Type B pancreatic cell (in vitro differentiated cells): ENCODE data around the gene MSI2. TPM values are rescaled to one million over a fixed set of nuclear protein-coding genes. Genes with fewer than 3 reads are reported as not detected.

Experiments
- DNase-seq: peaks from one replicate; pipeline ENCODE4 v3.0.0; 2021; ENCODE audit warnings: mixed read lengths; ENCODE audit not compliant: unreplicated experiment; ENCODE audit errors: extremely low spot score
- H3K27ac Mint-ChIP-seq: 2 replicates; pipeline ENCODE4 v1.8.0; 2021; ENCODE audit warnings: mild to moderate bottlenecking, mixed read lengths
- H3K27me3 Mint-ChIP-seq: 2 replicates; pipeline ENCODE4 v1.8.0; 2021; ENCODE audit warnings: mixed read lengths
- H3K36me3 Mint-ChIP-seq: 2 replicates; pipeline ENCODE4 v1.8.0; 2021; ENCODE audit warnings: mixed read lengths
- H3K4me1 Mint-ChIP-seq: one replicate; pipeline ENCODE4 v1.8.0; 2021; ENCODE audit warnings: mixed read lengths; ENCODE audit not compliant: unreplicated experiment
- H3K4me3 Mint-ChIP-seq: 2 replicates; pipeline ENCODE4 v1.8.0; 2021; ENCODE audit warnings: mild to moderate bottlenecking, mixed read lengths
- H3K9me3 Mint-ChIP-seq: 2 replicates; pipeline ENCODE4 v1.8.0; 2021; ENCODE audit warnings: mixed read lengths
- total RNA-seq: library from RNA; stranded (reverse); gene quantifications from 2 replicates; pipeline ENCODE4 v1.2.1, GENCODE V29; 2021; ENCODE audit warnings: low replicate concordance
- TF ChIP-seq, protein P1 (sequence below): fragments of 200-600 bp; sonication (generic); conservative IDR thresholded peaks from 2 replicates; pipeline ENCODE4 v1.5.0; 2021; ENCODE audit warnings: antibody characterized with exemption, mild to moderate bottlenecking

The MSI2 gene
- total RNA-seq, 1 donor from 2014 or later = 158 TPM

- TF ChIP-seq, protein P1, sequence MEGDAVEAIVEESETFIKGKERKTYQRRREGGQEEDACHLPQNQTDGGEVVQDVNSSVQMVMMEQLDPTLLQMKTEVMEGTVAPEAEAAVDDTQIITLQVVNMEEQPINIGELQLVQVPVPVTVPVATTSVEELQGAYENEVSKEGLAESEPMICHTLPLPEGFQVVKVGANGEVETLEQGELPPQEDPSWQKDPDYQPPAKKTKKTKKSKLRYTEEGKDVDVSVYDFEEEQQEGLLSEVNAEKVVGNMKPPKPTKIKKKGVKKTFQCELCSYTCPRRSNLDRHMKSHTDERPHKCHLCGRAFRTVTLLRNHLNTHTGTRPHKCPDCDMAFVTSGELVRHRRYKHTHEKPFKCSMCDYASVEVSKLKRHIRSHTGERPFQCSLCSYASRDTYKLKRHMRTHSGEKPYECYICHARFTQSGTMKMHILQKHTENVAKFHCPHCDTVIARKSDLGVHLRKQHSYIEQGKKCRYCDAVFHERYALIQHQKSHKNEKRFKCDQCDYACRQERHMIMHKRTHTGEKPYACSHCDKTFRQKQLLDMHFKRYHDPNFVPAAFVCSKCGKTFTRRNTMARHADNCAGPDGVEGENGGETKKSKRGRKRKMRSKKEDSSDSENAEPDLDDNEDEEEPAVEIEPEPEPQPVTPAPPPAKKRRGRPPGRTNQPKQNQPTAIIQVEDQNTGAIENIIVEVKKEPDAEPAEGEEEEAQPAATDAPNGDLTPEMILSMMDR = no peak
- Mint-ChIP-seq H3K4me1 (peaks cover 22% of the 10 kb centered on the region), H3K9me3 (no peaks in the 10 kb centered on the region), H3K27me3 (no peaks in the 10 kb centered on the region), H3K36me3 (peaks cover 13% of the 10 kb centered on the region), H3K27ac (no peak overlapping the region), H3K4me3 (no peak overlapping the region)
- no peak for DNase-seq
Measured at GRCh38 chr17:57456622-57457021, 200.3 kb downstream of the MSI2 start.

DNA sequence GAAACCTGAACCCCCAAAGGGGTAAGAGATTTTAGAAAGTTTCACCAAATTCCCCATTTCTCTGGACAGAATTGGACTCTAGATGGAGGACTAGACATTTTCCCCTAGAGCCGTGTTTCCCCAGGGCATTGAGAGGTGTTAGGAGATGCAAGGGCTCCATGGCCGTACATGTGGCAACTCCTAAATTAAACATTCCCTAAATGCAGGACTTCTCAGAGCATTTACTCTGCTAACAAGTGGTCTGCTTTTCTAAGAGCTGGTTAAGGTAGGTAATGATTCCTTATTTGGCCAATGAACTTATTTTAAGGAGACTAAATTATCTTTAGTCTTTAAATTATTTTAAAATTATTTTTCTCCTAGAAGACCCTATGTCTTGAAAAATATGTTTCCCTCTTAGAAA is 200.9 kb downstream of the MSI2 start:
- Mint-ChIP-seq H3K27ac (no peak overlapping the region), H3K9me3 (no peaks in the 10 kb centered on the region), H3K27me3 (no peaks in the 10 kb centered on the region), H3K4me3 (no peak overlapping the region), H3K36me3 (peaks cover 13% of the 10 kb centered on the region), H3K4me1 (peaks cover 27% of the 10 kb centered on the region)
- no peak for DNase-seq
- TF ChIP-seq, protein P1 = no peak

DNA sequence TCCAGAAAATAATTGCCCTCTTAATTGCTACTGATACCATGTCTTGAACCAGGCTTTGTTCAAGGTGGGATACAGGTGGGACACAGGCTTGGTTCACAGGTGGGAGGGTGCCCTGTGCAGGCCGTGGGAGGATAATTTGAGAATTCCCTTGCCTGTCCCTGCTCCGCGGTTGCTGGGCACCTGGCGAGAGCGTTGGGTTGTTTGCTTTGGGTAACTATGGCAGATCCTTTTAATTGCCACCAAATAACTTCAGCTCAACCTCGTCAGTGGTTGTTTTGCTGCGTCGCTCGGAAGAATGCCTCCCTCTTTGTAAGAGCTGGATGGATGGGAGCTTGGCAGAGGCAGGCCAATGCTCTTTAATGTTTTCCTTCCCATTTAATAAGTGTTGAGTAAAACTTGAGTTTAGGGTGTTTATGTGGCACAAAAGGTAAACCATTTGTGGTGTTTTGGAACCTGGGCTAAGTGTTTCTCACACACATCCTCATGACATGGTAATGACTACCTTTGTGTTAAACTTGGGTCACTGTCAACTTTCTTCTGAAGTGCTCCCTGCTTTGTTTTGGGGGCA is 202.5 kb downstream of the MSI2 start:
- DNase-seq = no peak
- Mint-ChIP-seq H3K4me1 (peaks cover 34% of the 10 kb centered on the region), H3K4me3 (no peak overlapping the region), H3K27ac (peak overlapping the region; percentile 34), H3K9me3 (no peaks in the 10 kb centered on the region), H3K27me3 (no peaks in the 10 kb centered on the region), H3K36me3 (peaks cover 17% of the 10 kb centered on the region)
- TF ChIP-seq, protein P1 = no peak

DNA sequence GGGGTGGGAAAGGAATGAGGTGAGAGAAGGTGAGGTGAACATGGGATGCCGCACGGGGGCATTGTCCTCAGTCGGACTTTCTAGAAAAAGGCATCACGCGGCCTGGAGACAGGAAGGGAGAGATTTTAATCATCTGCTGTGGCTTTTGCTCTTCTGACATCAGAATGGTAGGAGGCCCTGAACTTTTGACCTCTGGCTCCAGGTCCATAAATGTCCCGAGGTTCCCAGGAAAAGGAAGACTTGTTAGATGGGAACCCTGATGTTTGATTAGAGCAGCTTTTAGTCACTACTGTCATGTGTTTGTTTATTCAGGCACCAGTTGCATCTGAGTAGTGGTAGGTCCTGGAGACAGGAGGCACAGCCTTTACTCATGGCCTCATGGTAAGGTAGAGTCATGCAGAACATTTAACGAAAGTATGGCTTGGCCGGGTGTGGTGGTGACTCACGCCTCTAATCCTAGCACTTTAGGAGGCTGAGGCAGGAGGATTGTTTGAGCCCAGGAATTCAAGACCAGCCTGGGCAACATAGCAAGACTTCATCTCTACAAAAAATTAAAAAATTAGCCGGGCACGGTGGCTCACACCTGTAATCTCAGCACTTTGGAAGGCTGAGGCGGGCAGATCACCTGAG is 203.1 kb downstream of the MSI2 start:
- H3K36me3 Mint-ChIP-seq = peaks cover 20% of the 10 kb centered on the region
- no peaks in the 10 kb centered on the region for H3K27me3 Mint-ChIP-seq
- DNase-seq = no peak
- H3K4me1 Mint-ChIP-seq = peaks cover 35% of the 10 kb centered on the region
- H3K27ac Mint-ChIP-seq = peak overlapping the region; percentile 34
- TF ChIP-seq, protein P1 = no peak
- no peak overlapping the region for H3K4me3 Mint-ChIP-seq
- no peaks in the 10 kb centered on the region for H3K9me3 Mint-ChIP-seq

DNA sequence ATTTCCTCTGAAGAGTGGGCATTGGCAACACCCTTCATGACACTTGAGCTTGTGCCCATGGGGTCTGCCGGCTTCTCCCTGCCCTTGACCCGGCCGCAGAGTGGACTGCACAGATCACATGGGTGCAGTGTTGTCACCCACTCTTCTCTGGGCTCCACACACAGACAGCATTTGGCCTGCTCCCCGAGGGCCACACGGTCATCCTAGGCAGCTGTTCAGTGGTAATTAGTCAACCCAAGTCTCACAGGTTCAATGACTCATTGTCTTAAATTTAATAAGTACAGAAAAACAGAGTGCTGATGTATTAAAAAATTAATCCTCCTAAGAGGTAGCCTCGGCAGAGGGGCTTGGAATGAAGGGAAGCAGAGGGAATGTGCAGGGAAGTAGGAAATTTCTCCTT is 204.8 kb downstream of the MSI2 start:
- no peaks in the 10 kb centered on the region for H3K27me3 Mint-ChIP-seq
- H3K27ac Mint-ChIP-seq = no peak overlapping the region
- H3K36me3 Mint-ChIP-seq = peaks cover 16% of the 10 kb centered on the region
- no peak overlapping the region for H3K4me3 Mint-ChIP-seq
- peaks cover 39% of the 10 kb centered on the region for H3K4me1 Mint-ChIP-seq
- H3K9me3 Mint-ChIP-seq = no peaks in the 10 kb centered on the region
- TF ChIP-seq, protein P1 = no peak
- no peak for DNase-seq
